HG03457 (cell line): ENCODE results near the gene TOGARAM1.

Experiments
- ATAC-seq: cut with Tn5 transposase; IDR thresholded peaks from one replicate; pipeline ENCODE4 v1.9.1; 2021; ENCODE audit warnings: moderate number of reproducible peaks; ENCODE audit not compliant: unreplicated experiment

TOGARAM1 gene

DNA sequence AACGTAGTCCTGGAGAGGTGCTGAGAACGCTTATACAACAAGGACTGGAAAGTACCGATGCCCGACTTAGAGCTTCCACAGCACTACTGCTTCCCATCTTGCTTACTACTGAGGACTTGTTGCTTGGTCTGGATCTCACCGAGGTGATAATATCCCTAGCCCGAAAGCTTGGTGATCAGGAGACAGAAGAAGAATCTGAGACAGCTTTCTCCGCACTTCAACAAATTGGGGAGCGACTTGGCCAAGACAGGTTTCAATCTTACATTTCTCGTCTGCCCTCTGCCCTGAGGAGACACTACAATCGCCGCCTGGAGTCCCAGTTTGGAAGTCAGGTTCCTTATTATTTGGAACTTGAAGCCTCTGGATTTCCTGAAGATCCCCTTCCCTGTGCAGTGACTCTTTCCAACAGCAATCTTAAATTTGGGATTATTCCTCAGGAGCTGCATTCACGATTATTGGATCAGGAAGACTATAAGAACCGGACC lies 1.1 kb downstream of the TOGARAM1 start:
- ATAC-seq: no peak

DNA sequence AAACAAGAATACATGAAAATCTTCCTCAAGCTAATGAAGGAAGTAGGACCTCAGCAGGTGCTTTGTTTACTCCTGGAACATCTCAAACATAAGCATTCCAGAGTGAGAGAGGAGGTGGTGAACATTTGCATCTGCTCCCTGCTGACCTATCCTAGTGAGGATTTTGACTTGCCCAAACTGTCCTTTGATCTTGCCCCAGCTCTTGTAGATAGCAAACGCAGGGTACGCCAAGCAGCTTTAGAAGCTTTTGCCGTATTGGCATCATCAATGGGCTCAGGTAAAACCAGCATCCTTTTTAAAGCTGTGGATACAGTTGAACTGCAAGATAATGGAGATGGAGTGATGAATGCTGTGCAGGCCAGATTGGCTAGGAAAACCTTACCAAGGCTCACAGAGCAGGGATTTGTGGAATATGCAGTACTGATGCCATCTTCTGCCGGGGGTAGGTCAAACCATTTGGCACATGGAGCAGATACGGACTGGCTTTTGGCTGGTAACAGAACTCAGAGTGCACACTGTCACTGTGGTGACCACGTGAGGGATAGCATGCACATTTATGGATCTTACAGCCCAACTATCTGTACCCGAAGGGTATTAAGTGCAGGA lies 1.9 kb downstream of the TOGARAM1 start:
- no peak for ATAC-seq

DNA sequence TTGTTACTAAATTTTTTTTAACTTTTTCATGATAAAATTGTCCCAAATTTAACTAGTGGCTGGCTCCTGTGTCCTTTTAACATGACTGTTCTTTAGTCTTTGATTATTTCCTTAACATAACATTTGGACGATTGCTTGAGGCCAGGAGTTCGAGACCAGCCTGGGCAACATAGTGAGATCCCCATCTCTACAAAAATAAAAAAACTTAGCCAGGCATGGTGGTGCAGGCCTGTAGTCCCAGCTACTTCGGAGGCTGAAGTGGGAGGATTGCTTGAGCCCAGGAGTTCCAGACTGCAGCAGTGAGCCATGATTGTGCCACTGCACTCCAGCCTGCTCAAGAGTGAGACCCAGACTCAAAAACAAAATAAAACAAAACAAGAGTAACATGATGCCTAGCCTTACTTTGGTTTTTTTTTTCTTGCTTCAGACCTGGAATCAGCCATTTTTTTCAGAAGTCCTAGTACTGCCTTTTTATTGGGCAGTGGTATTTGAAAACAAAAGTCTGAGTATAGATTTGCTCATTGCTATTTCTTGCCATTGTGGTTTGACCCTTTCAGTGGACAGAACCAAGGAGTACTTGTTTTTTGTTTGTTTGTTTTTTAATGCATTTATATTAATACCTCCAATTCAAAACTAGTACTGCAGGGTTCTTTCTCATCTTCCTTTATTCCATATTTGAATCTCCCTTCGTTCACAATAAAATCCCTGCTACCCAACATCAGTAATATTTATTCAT lies 4.8 kb downstream of the TOGARAM1 start:
- ATAC-seq: no peak

DNA sequence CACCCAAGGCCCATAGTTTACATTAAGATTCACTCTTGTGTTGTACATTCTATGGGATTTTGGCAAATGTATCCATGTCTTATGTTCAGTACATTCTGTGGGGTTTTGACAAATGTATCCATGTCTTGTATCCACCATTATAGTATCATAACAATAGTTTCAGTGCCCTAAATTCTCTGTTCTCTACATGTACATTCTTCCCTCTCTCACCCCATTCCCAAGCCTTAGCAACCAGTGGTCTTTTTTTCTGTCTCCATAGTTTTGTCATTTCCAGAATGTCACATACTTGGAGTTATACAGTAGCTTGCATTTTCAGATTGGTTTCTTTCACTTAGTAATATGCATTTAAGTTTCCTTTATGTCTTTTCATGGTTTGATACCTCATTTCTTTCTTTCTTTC lies 6.7 kb downstream of the TOGARAM1 start:
- ATAC-seq: no peak

DNA sequence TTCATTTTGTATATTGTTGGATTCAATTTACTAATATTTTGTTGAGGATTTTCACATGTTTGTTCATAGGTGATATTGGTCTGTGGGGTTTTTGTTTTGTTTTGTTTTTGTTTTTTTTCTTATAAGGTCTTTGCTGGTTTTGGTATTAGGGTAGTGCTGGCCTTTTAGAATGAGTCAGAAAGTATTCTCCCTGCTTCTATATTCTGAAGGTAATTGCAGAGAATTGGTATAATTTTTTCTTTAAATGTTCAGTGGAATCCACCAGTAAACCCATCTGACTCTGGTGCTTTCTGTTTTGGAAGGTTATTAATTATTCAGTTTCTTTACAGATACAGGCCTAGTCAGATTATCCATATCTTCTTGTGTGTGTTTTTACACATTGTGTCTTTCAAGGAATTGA lies 8.9 kb downstream of the TOGARAM1 start:
- ATAC-seq: no peak

DNA sequence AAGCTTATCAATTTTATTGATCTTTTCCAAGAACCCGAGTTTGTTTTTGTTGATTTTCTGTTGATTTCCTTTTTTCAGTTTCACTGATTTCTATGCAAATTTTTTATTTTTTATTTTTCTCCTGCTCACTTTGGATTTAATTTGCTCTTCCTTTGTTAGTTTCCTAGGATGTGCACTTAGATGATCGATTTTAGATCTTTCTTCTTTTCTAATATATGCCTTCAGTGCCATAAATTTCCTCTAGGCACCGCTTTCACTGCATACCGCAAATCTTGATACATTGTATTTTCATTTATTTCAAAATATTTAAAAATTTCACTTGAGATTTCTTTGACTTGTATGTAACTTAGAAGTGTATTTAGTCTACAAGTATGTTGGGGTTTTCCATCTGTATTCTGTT lies 9.5 kb downstream of the TOGARAM1 start:
- no peak for ATAC-seq

DNA sequence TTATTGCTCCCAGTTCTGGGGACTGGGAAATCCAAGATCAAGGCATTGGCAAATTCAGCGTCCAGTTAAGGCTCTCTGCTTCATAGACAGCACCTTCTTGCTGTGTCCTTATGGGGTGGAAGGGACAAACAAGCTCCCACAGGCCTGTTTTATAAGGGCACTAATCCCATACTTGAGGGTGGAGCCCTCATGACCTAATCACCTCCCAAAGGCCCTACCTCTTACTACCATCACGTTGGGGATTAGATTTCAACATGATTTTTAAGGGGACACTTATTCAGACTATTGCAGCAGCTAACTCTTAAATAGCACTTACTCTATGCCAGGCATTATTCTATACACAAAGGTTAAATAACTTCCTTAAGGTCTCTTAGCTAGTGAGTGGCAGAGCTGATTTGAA lies 17.3 kb downstream of the TOGARAM1 start:
- ATAC-seq: no peak

DNA sequence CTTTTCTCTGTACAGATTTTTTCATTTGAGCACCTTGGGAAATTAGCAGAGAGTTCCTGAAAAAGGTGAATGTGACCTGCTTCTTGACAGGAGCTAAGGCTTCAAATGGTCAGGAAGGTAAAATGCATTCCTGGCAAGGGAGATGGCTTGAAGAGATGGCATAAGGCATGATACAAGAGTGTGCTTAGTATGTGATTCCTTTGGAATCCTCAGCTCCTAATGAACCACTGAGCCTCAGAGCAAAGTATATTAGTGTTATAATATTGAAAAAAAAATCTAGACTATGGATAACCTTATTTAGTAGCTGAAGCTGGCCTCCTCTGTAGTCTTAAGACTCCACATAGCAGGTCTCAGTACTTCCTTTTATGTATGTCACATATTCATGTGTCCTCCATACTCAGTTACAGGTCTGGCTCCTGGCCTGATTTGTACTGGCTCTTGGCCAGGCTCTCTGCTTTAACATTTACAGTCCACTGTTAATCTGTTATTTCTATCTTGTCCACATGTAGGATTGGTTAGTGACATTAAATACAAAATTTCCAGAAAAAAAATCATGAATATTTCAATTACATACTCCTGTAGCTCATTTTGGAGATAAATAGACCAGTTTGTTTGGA lies 17.9 kb downstream of the TOGARAM1 start:
- no peak for ATAC-seq

DNA sequence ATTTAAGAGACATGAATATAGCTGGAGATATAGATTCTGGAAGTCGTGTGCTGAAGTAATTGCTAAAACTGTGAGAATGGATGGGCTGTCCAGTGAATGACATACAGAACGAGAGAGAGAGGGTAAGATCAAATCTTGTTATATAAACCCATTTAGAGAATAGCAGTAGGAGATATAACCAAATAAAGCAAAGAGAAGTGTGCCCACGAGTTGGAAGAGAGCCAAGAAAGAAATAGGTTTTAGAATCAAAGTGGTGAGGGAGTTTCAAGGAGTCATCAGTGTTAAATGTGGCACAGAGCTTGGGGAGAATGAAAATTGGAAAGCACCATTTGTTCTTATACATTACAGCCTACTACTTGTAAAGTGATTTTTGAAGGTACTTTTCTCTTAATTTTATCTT lies 19.2 kb downstream of the TOGARAM1 start:
- ATAC-seq: no peak

DNA sequence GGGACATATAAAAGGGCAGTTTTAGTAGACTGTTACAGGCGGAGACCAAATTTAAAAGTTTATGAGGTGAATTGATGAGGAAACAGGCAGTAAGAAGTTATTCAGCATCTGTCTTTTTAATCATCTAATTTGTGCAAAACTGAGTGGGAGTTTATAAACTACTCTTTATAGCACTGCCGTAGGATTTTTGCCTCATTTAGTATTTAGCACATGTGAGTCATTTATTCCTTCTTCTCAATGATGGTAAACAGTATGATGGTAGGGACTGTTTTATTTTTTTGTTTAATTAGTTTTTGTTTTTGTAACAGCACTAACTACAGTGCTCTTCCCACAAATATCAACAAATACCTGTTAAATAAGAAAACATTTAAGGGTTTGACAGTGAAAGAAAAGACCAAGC lies 20.6 kb downstream of the TOGARAM1 start:
- ATAC-seq: no peak

DNA sequence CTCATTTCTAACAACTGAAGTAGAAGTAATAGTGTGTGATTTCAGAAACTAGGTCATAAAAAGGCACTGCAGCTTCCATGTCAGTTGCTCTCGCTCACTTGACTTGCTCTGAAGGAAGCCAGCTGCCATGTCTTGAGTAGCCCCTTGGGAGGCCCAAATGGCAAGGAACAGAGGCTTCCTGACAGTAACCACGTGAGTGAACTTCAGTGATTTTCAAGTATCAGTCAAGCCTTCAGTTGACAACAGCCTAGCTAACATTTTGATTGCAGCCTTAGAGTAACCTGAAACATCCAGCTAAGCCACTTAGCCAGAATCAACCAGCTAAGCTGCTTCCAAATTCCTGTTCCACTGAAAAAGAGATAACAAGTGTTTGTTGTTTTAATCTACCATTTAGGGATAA lies 26.7 kb downstream of the TOGARAM1 start:
- ATAC-seq: no peak

DNA sequence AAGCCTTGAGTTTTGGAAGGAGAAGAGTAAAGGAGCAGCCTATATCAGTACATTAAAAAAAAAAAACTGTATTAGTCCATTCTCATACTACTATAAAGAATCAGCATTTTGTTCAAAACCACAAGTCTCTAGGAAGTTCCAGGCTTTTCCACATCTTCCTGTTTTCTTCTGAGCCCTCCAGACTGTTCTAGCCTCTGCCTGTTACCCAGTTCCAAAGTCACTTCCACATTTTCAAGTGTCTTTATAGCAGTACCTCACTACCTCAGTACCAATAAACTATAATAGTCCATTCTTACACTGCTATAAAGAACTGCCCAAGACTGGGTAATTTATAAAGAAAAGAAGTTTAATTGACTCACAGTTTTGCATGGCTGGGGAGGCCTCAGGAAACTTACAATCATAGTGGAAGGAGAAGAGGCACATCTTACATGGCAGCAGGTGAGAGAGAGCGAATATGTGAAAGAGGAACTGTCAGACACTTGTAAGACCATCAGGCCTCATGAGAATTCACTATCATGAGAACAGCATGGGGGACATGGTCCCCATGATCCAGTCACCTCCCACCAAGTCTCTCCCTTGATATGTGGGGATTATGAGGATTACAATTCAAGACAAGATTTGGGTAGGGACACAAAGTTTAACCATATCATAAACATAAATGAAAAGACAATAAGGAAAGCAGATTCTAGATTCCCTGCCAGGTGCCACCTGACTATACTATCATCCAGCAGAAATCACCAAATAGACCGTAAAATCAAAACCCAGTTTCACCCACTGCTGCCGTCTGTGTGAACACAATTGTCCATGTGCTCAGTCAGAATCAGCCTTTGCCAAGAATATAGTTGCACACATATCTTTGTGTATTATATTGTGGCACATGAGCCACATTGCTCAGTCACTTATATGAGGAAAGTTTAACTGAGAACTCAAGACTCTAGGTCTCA lies 27.8 kb downstream of the TOGARAM1 start:
- no peak for ATAC-seq

DNA sequence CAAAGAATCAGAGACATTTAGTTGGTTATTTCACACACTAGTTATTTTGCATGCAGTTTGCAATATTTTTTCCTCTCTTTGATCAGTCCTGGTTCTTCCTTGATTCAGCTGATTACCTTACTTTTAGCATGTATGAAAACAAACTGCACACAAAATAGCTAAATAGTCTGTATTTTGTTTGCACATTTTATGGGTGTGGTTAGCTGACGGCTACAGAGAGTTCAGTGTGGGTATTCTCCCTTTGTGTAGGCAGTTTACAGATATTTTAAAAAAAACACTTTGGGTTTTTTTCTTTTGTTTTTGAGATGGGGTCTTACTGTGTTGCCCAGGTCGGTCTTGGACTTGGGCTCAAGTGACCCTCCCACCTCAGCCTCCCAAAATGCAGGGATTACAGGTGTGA lies 28.5 kb downstream of the TOGARAM1 start:
- no peak for ATAC-seq

DNA sequence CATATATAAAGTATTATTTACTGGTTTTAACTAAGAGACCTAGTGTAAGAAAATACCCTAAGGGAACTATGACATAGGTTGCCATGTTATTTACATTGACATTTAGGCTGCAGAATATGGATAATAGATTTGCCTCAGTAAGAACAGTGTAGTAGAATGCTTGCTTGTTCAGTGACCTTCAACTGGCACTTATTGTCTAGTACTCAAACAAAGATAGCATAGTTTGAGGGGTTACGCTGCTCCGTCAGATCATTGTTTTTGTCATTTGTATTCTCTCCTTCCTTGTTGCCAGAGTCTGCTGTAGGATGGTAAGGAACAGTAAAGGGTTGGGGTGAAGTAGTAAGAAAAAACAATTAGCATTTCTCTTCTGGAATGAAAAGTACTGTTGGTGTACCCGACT lies 33.2 kb downstream of the TOGARAM1 start:
- no peak for ATAC-seq

DNA sequence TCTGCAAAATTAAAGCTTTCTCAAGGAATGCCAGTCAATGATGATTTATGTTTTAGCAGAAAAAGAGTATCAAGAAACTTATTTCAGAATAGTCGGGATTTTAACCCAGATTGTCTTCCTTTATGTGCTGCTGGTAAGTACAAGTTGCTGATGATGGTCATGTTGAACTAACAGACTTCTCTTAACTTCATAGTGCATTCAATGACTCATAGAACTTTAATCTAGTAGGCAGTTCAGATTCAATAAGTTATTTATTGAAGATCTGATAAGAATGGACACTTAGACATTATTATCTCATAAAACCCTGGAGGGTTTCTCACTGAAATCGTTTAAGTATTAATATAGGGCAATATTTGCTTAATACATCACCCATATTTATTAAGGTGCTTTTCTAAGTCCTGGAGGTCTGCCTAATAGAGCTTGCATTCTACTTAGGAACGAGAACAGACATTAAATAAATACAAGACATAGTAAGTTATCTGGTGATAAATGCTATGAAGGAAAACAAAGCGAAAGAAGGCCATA lies 33.8 kb downstream of the TOGARAM1 start:
- no peak for ATAC-seq

DNA sequence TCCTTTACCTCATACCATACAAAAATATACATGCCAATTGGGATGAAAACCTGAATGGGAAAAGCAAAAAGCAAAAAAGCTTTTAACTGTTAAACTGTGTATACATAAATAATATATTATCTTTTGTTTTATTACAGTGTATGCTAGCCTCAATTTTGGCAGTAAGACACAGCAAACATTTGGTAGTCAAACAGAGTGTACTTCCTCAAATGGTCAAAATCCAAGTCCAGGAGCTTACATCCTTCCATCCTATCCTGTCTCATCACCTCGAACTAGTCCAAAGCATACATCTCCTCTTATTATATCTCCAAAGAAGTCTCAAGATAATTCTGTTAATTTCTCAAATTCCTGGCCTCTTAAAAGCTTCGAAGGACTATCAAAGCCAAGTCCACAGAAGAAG lies 41.9 kb downstream of the TOGARAM1 start:
- ATAC-seq: no peak

DNA sequence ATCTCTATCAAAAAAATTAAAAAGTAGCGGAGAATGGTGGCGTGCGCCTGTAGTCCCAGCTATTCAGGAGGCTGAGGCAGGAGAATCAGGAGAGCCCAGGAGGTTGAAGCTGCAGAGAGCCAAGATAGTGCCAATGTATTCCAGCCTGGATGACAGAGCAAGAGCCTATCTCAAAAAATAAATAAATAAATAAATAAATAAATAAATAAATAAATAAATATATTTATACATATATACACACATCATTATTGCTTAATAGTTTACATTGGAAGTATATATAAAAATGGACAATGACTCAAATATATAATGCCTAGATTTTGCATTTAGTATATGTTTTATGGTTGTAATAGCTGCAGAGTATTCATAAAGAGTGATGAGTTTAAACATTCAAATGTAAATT lies 53.1 kb downstream of the TOGARAM1 start:
- ATAC-seq: no peak

DNA sequence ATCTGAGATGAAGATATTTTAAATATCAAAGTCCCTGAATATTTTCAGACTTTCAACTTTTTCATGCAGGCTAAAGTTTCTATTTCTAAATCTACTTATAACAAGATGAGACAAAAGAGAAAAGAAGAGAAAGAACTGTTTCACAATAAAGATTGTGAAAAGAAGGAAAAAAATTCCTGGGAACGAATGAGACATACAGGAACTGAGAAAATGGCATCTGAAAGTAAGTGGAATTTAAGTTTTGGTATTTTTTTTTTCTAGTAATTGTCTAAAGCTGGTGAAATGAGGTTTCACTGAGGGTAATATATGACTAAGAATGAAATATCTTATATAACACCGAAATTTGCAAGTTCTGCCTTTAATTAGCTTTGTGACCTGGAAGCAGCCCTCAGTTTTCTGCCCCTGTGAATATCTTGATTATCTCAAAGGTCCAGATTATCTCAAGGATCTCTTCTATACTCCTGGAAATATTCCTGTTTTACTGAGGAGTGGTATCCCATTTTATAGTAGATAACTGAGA lies 66.2 kb downstream of the TOGARAM1 start:
- ATAC-seq: no peak

DNA sequence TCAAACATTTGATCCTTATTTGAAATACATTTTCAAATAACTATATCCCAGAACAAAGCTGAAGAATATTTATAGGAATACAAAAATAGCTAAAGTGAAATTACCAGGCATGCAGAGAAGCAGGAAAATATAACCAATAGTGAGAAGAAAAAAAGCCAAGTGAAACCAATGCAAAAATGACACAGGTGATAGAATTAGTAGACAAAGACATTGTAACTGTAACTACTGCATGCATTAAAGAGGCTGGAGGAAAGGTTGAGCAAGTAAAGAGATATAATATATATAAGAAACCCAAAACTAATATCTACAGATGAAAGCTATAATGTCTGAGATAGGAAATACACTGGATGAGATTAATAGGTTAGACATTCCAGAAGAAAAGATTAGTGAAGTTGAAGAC lies 72.7 kb downstream of the TOGARAM1 start:
- ATAC-seq: no peak

DNA sequence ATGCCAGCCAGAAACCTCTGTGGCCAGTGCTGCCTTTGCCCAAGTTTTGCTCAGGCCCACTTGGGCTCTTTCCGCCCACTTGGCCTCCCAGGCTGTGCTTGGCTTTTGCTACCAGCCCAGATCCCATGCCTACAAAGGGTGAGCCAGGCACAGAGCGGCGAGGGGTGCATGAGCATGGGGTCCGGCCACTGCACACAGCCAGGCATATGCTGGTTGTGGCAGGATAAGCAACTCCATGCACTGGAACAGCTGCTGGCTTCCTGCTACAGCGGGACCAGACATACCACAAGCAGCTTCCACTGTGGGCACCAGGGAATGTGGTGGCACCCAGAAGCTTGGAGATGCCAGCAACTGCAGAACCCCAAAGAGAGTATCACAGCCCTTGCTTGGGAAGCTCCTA lies 76.3 kb downstream of the TOGARAM1 start:
- no peak for ATAC-seq

DNA sequence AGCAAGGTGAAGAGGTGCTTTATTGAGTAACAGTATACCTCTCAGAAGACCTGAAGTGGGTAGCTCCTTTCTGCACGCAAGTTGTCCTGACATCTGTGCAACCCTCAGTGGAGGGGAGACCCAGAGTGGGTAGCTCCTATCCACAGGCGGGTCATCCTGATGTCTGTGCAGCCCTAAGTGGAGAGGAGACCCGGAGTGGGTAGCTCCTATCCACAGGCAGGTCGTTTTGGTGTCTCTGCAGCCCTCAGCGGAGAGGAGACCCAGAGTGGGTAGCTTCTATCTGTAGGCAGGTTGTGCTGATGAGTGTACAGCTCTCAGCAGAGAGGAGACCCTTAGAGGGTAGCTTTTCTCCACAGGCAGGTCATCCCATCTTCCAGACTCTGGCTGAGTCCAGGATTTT lies 76.9 kb downstream of the TOGARAM1 start:
- ATAC-seq: no peak
